ENCODE measurements around the gene SPRN. TPM values are rescaled to one million over a fixed set of nuclear protein-coding genes. Genes with fewer than 3 reads are reported as not detected.

The SPRN gene
- total and polyA plus RNA-seq, 2 experiments from 2014 or later = 0.31 TPM

DNA sequence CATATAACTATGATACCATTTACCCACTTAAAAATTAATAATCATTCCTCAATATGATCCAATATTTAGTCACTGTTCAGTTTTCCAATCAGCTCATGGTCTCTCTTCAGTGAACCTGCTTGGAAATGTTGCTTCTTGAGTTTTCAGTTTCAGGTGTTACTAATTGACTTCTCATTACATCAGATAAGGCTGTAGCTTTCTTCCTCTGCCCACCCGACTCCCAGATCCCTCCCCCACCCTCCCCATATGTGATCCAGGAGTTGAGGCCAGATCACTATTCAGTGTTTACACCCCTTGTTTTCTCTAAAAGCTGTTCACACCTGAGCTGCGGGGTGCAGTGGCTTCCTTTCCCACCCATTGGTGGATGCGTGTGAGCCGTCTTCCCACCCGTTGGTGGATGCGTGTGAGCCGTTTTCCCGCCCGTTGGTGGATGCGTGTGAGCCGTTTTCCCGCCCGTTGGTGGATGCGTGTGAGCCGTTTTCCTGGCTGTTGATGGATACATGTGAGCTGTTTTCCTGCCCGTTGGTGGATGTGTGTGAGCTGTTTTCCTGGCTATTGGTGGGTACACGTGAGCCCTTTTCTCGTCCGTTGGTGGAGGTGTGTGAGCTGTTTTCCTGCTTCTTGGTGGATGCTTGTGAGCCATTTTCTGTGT lies 33.7 kb downstream of the SPRN start:
- Histone ChIP-seq H3F3A (replicated peaks; ENCODE audit: low read depth) (0 out of 2 replicates have a peak, but pooled peaks cover 3% of the 10 kb centered on the region), H3K27ac (ENCODE audit: low read depth) (no peak overlapping the region), H4K20me1 (replicated peaks; ENCODE audit: insufficient read depth) (0 out of 2 replicates have a peak, but pooled peaks cover 4% of the 10 kb centered on the region), H3K4me3 (no peak overlapping the region), H3K9me2 (ENCODE audit: insufficient read depth) (no peaks in the 10 kb centered on the region), H2AFZ (no peak overlapping the region), H3K4me1 (ENCODE audit: insufficient read depth) (no peaks in the 10 kb centered on the region), H3K4me2 (no peak overlapping the region), H3K27me3 (ENCODE audit: insufficient read depth) (no peaks in the 10 kb centered on the region), H3K36me3 (ENCODE audit: insufficient read depth) (peaks cover 1% of the 10 kb centered on the region; the same call in 1 of the 2 replicates), H3K79me2 (replicated peaks; ENCODE audit: insufficient read depth) (peaks cover 14% of the 10 kb centered on the region)
- H3K4me3 Mint-ChIP-seq = no peak overlapping the region
- peaks cover 2% of the 10 kb centered on the region for H3K27me3 Mint-ChIP-seq (ENCODE audit: insufficient read depth, low read depth, poor library complexity)
- DNase-seq (ENCODE audit: low spot score) = no peak
- H3K27ac Mint-ChIP-seq = no peak overlapping the region
- ATAC-seq = no peak
- peaks cover 9% of the 10 kb centered on the region for H3K4me1 Mint-ChIP-seq
- TF ChIP-seq, protein P1, sequence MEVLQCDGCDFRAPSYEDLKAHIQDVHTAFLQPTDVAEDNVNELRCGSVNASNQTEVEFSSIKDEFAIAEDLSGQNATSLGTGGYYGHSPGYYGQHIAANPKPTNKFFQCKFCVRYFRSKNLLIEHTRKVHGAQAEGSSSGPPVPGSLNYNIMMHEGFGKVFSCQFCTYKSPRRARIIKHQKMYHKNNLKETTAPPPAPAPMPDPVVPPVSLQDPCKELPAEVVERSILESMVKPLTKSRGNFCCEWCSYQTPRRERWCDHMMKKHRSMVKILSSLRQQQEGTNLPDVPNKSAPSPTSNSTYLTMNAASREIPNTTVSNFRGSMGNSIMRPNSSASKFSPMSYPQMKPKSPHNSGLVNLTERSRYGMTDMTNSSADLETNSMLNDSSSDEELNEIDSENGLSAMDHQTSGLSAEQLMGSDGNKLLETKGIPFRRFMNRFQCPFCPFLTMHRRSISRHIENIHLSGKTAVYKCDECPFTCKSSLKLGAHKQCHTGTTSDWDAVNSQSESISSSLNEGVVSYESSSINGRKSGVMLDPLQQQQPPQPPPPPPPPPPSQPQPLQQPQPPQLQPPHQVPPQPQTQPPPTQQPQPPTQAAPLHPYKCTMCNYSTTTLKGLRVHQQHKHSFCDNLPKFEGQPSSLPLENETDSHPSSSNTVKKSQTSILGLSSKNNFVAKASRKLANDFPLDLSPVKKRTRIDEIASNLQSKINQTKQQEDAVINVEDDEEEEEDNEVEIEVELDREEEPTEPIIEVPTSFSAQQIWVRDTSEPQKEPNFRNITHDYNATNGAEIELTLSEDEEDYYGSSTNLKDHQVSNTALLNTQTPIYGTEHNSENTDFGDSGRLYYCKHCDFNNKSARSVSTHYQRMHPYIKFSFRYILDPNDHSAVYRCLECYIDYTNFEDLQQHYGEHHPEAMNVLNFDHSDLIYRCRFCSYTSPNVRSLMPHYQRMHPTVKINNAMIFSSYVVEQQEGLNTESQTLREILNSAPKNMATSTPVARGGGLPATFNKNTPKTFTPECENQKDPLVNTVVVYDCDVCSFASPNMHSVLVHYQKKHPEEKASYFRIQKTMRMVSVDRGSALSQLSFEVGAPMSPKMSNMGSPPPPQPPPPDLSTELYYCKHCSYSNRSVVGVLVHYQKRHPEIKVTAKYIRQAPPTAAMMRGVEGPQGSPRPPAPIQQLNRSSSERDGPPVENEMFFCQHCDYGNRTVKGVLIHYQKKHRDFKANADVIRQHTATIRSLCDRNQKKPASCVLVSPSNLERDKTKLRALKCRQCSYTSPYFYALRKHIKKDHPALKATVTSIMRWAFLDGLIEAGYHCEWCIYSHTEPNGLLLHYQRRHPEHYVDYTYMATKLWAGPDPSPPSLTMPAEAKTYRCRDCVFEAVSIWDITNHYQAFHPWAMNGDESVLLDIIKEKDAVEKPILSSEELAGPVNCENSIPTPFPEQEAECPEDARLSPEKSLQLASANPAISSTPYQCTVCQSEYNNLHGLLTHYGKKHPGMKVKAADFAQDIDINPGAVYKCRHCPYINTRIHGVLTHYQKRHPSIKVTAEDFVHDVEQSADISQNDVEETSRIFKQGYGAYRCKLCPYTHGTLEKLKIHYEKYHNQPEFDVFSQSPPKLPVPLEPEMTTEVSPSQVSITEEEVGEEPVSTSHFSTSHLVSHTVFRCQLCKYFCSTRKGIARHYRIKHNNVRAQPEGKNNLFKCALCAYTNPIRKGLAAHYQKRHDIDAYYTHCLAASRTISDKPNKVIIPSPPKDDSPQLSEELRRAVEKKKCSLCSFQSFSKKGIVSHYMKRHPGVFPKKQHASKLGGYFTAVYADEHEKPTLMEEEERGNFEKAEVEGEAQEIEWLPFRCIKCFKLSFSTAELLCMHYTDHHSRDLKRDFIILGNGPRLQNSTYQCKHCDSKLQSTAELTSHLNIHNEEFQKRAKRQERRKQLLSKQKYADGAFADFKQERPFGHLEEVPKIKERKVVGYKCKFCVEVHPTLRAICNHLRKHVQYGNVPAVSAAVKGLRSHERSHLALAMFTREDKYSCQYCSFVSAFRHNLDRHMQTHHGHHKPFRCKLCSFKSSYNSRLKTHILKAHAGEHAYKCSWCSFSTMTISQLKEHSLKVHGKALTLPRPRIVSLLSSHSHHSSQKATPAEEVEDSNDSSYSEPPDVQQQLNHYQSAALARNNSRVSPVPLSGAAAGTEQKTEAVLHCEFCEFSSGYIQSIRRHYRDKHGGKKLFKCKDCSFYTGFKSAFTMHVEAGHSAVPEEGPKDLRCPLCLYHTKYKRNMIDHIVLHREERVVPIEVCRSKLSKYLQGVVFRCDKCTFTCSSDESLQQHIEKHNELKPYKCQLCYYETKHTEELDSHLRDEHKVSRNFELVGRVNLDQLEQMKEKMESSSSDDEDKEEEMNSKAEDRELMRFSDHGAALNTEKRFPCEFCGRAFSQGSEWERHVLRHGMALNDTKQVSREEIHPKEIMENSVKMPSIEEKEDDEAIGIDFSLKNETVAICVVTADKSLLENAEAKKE (CRISPR knock-in tag; IDR thresholded peaks at IDR 0.05) = no peak
- TF ChIP-seq ZNF114 (CRISPR knock-in tag; IDR thresholded peaks at IDR 0.05) (no peak), NANOG (IDR thresholded peaks at IDR 0.05; ENCODE audit: borderline replicate concordance) (no peak), STAT1 (IDR thresholded peaks at IDR 0.05; ENCODE audit: unreplicated experiment) (no peak), CREB1 (CRISPR knock-in tag; IDR thresholded peaks at IDR 0.05; ENCODE audit: low read depth) (no peak), POLR2AphosphoS5 (IDR thresholded peaks at IDR 0.05; ENCODE audit: low read depth) (no peak), EZH2phosphoT487 (IDR thresholded peaks at IDR 0.05; ENCODE audit: unreplicated experiment) (no peak), EZH2 (IDR thresholded peaks at IDR 0.05; ENCODE audit: low read depth, unreplicated experiment) (no peak), JUNB (IDR thresholded peaks at IDR 0.05; ENCODE audit: unreplicated experiment) (no peak), ZNF331 (CRISPR knock-in tag; IDR thresholded peaks at IDR 0.05; ENCODE audit: low read depth) (no peak)
- TF ChIP-seq, protein P2, sequence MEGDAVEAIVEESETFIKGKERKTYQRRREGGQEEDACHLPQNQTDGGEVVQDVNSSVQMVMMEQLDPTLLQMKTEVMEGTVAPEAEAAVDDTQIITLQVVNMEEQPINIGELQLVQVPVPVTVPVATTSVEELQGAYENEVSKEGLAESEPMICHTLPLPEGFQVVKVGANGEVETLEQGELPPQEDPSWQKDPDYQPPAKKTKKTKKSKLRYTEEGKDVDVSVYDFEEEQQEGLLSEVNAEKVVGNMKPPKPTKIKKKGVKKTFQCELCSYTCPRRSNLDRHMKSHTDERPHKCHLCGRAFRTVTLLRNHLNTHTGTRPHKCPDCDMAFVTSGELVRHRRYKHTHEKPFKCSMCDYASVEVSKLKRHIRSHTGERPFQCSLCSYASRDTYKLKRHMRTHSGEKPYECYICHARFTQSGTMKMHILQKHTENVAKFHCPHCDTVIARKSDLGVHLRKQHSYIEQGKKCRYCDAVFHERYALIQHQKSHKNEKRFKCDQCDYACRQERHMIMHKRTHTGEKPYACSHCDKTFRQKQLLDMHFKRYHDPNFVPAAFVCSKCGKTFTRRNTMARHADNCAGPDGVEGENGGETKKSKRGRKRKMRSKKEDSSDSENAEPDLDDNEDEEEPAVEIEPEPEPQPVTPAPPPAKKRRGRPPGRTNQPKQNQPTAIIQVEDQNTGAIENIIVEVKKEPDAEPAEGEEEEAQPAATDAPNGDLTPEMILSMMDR (conservative IDR thresholded peaks at IDR 0.05; ENCODE audit: low read depth in 2 of 2) = no peak
- TF ChIP-seq, protein P3, sequence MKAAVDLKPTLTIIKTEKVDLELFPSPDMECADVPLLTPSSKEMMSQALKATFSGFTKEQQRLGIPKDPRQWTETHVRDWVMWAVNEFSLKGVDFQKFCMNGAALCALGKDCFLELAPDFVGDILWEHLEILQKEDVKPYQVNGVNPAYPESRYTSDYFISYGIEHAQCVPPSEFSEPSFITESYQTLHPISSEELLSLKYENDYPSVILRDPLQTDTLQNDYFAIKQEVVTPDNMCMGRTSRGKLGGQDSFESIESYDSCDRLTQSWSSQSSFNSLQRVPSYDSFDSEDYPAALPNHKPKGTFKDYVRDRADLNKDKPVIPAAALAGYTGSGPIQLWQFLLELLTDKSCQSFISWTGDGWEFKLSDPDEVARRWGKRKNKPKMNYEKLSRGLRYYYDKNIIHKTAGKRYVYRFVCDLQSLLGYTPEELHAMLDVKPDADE (IDR thresholded peaks at IDR 0.05) = no peak
- TF ChIP-seq, protein P4, sequence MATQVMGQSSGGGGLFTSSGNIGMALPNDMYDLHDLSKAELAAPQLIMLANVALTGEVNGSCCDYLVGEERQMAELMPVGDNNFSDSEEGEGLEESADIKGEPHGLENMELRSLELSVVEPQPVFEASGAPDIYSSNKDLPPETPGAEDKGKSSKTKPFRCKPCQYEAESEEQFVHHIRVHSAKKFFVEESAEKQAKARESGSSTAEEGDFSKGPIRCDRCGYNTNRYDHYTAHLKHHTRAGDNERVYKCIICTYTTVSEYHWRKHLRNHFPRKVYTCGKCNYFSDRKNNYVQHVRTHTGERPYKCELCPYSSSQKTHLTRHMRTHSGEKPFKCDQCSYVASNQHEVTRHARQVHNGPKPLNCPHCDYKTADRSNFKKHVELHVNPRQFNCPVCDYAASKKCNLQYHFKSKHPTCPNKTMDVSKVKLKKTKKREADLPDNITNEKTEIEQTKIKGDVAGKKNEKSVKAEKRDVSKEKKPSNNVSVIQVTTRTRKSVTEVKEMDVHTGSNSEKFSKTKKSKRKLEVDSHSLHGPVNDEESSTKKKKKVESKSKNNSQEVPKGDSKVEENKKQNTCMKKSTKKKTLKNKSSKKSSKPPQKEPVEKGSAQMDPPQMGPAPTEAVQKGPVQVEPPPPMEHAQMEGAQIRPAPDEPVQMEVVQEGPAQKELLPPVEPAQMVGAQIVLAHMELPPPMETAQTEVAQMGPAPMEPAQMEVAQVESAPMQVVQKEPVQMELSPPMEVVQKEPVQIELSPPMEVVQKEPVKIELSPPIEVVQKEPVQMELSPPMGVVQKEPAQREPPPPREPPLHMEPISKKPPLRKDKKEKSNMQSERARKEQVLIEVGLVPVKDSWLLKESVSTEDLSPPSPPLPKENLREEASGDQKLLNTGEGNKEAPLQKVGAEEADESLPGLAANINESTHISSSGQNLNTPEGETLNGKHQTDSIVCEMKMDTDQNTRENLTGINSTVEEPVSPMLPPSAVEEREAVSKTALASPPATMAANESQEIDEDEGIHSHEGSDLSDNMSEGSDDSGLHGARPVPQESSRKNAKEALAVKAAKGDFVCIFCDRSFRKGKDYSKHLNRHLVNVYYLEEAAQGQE (IDR thresholded peaks at IDR 0.05; ENCODE audit: unreplicated experiment) = no peak
- H3K36me3 Mint-ChIP-seq (ENCODE audit: low read depth) = peaks cover 5% of the 10 kb centered on the region
- no peaks in the 10 kb centered on the region for H3K9me3 Mint-ChIP-seq

Measured in GM23338 (cell line).